SK-N-MC (cell line): ENCODE data around the gene POMT2.

Experiments used
- EZH2 ChIP-seq: fragments of 200-600 bp; sonication (generic); IDR thresholded peaks from one replicate; pipeline ENCODE4 v1.6.1; 2017; ENCODE audit warnings: antibody characterized with exemption
- POLR2AphosphoS5 ChIP-seq: IDR thresholded peaks from 2 replicates; pipeline ENCODE4 v1.6.1; 2012; ENCODE audit warnings: mild to moderate bottlenecking, low read depth, low read length, borderline replicate concordance

DNA sequence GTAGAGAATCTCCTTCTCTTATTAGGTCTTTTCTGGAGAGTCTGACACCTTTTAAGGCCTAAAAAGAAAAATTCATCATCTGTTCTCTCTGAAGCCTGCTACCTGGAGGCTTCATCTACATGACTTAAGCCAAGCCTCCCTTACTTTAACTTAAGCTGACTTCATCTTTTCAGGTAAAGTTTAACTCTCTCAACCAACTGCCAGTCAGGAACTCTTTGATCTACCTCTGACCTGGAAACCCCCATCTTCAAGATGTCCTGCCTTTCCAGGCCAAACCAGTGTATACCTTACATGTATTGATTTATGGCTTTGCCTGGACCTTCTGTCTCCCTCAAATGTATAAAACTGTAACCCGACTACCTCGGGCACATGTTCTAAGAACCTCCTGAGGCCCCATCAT is 17.6 kb upstream of the POMT2 start:
- TF ChIP-seq EZH2 (no peak), POLR2AphosphoS5 (no peak)
